Smooth muscle cell (in vitro differentiated cells): Measurements from ENCODE around the gene IL10RA. TPM values are rescaled to one million over a fixed set of nuclear protein-coding genes. Genes with fewer than 3 reads are reported as not detected.

Experiments used
- DNase-seq: peaks from one replicate; lab custom pipeline; 2025; ENCODE audit not compliant: unreplicated experiment; lab: John Stamatoyannopoulos, UW
- H2AFZ ChIP-seq: fragments of 200-600 bp; sonication (generic); 2 replicates; pipeline ENCODE4 v1.6.0; 2016; ENCODE audit warnings: antibody characterized with exemption, low read depth, mild to moderate bottlenecking
- H3F3A ChIP-seq: fragments of 200-600 bp; sonication (generic); 2 replicates; pipeline ENCODE4 v1.6.0; 2017; ENCODE audit warnings: antibody characterized with exemption, low read depth
- H3K27ac ChIP-seq: fragments of 200-600 bp; sonication (generic); 2 replicates; pipeline ENCODE4 v1.5.1; 2016; ENCODE audit warnings: low read depth, mild to moderate bottlenecking
- H3K27me3 ChIP-seq: fragments of 200-600 bp; sonication (generic); 2 replicates; pipeline ENCODE4 v1.6.1; 2016; ENCODE audit warnings: low read depth, mild to moderate bottlenecking
- H3K36me3 ChIP-seq: fragments of 200-600 bp; sonication (generic); 2 replicates; pipeline ENCODE4 v1.5.1; 2016; ENCODE audit warnings: low read depth
- H3K4me1 ChIP-seq: fragments of 200-600 bp; sonication (generic); 2 replicates; pipeline ENCODE4 v1.5.1; 2016; ENCODE audit warnings: low read depth
- H3K4me2 ChIP-seq: fragments of 200-600 bp; sonication (generic); 2 replicates; pipeline ENCODE4 v1.6.0; 2016; ENCODE audit warnings: mild to moderate bottlenecking
- H3K4me3 ChIP-seq: fragments of 200-600 bp; sonication (generic); 2 replicates; pipeline ENCODE4 v1.5.1; 2016; ENCODE audit warnings: mild to moderate bottlenecking
- H3K79me2 ChIP-seq: fragments of 200-600 bp; sonication (generic); 2 replicates; pipeline ENCODE4 v1.6.0; 2016; ENCODE audit warnings: low read depth, mild to moderate bottlenecking
- H3K9ac ChIP-seq: fragments of 200-600 bp; sonication (generic); 2 replicates; pipeline ENCODE4 v1.6.0; 2016; ENCODE audit warnings: low read depth
- H3K9me3 ChIP-seq: fragments of 200-600 bp; sonication (generic); replicated peaks from 2 replicates; pipeline ENCODE4 v1.5.1; 2016; ENCODE audit warnings: low read depth
- H4K20me1 ChIP-seq: fragments of 200-600 bp; sonication (generic); 2 replicates; pipeline ENCODE4 v1.6.0; 2016; ENCODE audit warnings: low read depth
- WGBS: methylation state at CpG from one replicate; pipeline ENCODE4 v1.1.7; 2016; ENCODE audit warnings: low lambda C conversion rate; 5-methylcytosine and 5-hydroxymethylcytosine counted together
- polyA plus RNA-seq: library from polyadenylated mRNA; unstranded; fragments of >200 nt; fragmentation: Nextera tagmentation; extraction: Ambion mirVana; gene quantifications from 2 replicates; pipeline ENCODE4 v1.2.1, GENCODE V29; 2016
- total RNA-seq: library from RNA; depleted of rRNA; stranded (reverse); fragments of >200 nt; gene quantifications from 2 replicates; pipeline ENCODE4 v1.2.3, GENCODE V29; 2014
- TF ChIP-seq, protein P1 (sequence below): fragments of 200-600 bp; sonication (generic); IDR thresholded peaks from 2 replicates; pipeline ENCODE4 v1.5.1; 2017; ENCODE audit warnings: borderline replicate concordance, mild to moderate bottlenecking, antibody characterized with exemption; ENCODE audit not compliant: insufficient read depth, poor library complexity, severe bottlenecking

Gene IL10RA
- total and polyA plus RNA-seq, 2 experiments from 2014 or later: 0.07 to 0.18 TPM

DNA sequence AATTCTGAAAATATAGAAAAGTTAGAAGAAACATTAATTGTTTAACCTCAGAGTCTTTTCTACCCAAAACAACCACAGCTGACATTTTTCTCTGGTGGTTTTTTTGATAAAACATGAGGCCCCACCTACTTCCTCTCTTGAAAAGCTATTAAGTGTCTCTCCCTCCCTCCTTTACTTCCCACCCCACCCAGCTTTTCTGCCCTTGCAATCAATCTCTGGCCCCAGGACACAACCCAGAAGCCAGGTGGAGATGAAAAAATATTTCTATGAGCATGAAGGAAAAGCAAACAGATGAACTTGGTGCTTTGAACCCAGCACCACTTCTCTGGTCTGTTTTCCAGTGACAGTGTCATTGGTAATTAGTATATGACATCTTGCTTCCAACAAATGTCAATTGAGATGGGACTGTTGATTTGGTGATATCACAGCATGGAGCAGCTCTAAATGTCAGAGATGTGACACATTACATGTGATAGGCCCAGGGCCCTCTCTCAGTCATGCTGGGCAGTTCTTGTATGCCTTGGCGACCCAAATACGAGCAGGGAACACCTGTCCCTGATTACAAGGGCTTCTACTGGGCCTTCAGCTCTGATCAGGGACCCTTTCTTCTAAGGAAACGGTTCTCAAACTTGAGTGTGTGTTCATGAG lies 33.0 kb upstream of the IL10RA start:
- 91% methylated on average over 3 of the region's 3 CpGs for WGBS
- Histone ChIP-seq H3K4me2 (no peak overlapping the region), H3K9ac (no peak overlapping the region), H3K4me1 (no peaks in the 10 kb centered on the region), H3K36me3 (no peaks in the 10 kb centered on the region), H3K9me3 (no peaks in the 10 kb centered on the region), H3K27me3 (no peaks in the 10 kb centered on the region), H3K4me3 (no peak overlapping the region), H4K20me1 (no peaks in the 10 kb centered on the region), H3K27ac (no peak overlapping the region), H3K79me2 (no peaks in the 10 kb centered on the region), H3F3A (no peaks in the 10 kb centered on the region), H2AFZ (no peak overlapping the region)
- no peak for DNase-seq
- TF ChIP-seq, protein P1, sequence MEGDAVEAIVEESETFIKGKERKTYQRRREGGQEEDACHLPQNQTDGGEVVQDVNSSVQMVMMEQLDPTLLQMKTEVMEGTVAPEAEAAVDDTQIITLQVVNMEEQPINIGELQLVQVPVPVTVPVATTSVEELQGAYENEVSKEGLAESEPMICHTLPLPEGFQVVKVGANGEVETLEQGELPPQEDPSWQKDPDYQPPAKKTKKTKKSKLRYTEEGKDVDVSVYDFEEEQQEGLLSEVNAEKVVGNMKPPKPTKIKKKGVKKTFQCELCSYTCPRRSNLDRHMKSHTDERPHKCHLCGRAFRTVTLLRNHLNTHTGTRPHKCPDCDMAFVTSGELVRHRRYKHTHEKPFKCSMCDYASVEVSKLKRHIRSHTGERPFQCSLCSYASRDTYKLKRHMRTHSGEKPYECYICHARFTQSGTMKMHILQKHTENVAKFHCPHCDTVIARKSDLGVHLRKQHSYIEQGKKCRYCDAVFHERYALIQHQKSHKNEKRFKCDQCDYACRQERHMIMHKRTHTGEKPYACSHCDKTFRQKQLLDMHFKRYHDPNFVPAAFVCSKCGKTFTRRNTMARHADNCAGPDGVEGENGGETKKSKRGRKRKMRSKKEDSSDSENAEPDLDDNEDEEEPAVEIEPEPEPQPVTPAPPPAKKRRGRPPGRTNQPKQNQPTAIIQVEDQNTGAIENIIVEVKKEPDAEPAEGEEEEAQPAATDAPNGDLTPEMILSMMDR: no peak

DNA sequence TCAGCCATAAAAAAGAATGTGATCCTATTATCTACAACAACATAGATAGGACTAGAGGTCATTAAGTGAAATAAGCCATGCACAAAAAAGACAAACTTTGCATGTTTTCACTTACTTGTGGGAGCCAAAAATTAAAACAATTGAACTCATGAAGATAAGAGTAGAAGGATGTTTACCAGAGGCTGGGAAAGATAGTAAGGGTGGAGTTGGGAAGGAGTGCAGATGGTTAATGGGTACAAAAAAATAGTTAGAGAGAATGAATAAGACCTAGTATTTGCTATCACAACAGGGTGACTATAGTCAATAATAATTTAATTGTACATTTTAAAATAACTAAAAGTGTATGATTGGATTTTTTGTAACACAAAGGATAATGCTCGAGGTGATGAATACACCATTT lies 27.2 kb upstream of the IL10RA start:
- Histone ChIP-seq H4K20me1 (no peaks in the 10 kb centered on the region), H3K36me3 (no peaks in the 10 kb centered on the region), H3K27me3 (no peaks in the 10 kb centered on the region), H3K27ac (no peak overlapping the region), H3K4me1 (no peaks in the 10 kb centered on the region), H2AFZ (no peak overlapping the region), H3K4me3 (no peak overlapping the region), H3K9me3 (no peaks in the 10 kb centered on the region), H3K4me2 (no peak overlapping the region), H3F3A (no peaks in the 10 kb centered on the region), H3K9ac (no peak overlapping the region), H3K79me2 (no peaks in the 10 kb centered on the region)
- 83% methylated on average over 1 of the region's 1 CpG for WGBS
- TF ChIP-seq, protein P1: no peak
- DNase-seq: no peak

DNA sequence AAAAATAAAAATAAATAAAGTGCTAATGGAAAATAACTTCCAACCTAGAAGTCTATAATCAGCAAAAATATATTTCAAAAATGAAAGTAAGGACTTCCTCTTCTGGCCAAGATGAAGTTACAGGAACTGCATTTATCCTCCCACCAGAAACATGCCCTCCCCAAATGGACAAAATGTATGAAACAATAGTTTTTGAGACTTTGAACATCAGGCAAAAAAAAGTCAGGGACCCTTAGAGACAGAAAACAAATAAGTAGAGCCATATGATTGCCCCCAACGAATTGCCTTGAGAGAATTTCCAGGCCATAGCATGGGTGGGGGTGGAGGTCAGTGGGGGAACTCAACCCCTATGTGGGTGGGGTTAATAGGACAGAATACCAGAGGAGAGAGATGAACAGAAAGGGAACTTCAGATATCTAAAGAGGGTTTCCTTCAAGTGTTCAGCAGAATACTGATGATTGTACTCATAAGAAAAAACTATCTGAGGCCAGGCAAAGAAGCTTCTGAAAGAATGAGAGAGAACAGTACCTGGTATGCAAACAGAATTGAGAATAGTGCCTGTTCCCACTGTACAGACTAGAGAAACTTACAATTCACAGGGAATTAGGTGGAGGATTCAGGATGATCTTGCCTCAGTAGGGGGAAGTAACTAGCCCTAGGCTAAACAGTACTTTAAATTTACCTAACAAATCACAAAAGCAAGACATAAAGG lies 26.6 kb upstream of the IL10RA start:
- H3K9ac ChIP-seq: no peak overlapping the region
- no peaks in the 10 kb centered on the region for H3K27me3 ChIP-seq
- WGBS: 80% methylated on average over 1 of the region's 1 CpG

More for the DNA sequence above, 26.6 kb upstream of the IL10RA start:
- Histone ChIP-seq H3K4me2 (no peak overlapping the region), H3K36me3 (no peaks in the 10 kb centered on the region), H4K20me1 (no peaks in the 10 kb centered on the region), H3K9me3 (no peaks in the 10 kb centered on the region), H3F3A (no peaks in the 10 kb centered on the region), H3K4me1 (no peaks in the 10 kb centered on the region), H3K4me3 (no peak overlapping the region), H2AFZ (no peak overlapping the region), H3K27ac (no peak overlapping the region), H3K79me2 (no peaks in the 10 kb centered on the region)
- TF ChIP-seq, protein P1: no peak
- DNase-seq: no peak
